K562 (cell line): ENCODE measurements around the gene SFSWAP. TPM values are rescaled to one million over a fixed set of nuclear protein-coding genes. Genes with fewer than 3 reads are reported as not detected.

ENCODE experiments used
- CXXC5 ChIP-seq: fragments of 250-450 bp; sonication (Bioruptor Pico); IDR thresholded peaks from 2 replicates; pipeline ENCODE4 v1.8.0; 2022; ENCODE audit warnings: inconsistent platforms, mild to moderate bottlenecking, moderate library complexity
- EZH2 ChIP-seq: IDR thresholded peaks from 2 replicates; pipeline ENCODE4 v1.6.1; 2012; ENCODE audit warnings: low read depth, mild to moderate bottlenecking, inconsistent platforms, low read length, borderline replicate concordance
- FOXP4 ChIP-seq: sonication (generic); formaldehyde crosslinking; IDR thresholded peaks from 2 replicates; pipeline ENCODE4 v1.8.0; 2022; ENCODE audit warnings: mild to moderate bottlenecking, missing genetic modification reagents, borderline replicate concordance
- HMGN3 ChIP-seq: IDR thresholded peaks from 2 replicates; pipeline ENCODE4 v1.6.1; 2011; ENCODE audit warnings: borderline replicate concordance, low read depth, mild to moderate bottlenecking, mixed read lengths, low read length; ENCODE audit not compliant: insufficient read length; ENCODE audit errors: extremely low read depth
- L3MBTL2 ChIP-seq: fragments of 450-650 bp; IDR thresholded peaks from 2 replicates; pipeline ENCODE4 v1.6.1; 2016; ENCODE audit warnings: mild to moderate bottlenecking, moderate library complexity
- SAFB ChIP-seq: fragments of 200-400 bp; formaldehyde crosslinking; IDR thresholded peaks from 2 replicates; pipeline ENCODE4 v1.6.1; 2017; ENCODE audit warnings: low read depth, low read length, borderline replicate concordance
- SMAD4 ChIP-seq: fragments of 250-450 bp; sonication (Bioruptor Pico); conservative IDR thresholded peaks from 2 replicates; pipeline ENCODE4 v1.8.0; 2021; ENCODE audit warnings: inconsistent platforms, mild to moderate bottlenecking, moderate library complexity
- ZNF140 ChIP-seq: fragments of 250-450 bp; sonication (Bioruptor Pico); IDR thresholded peaks from 2 replicates; pipeline ENCODE4 v1.8.0; 2021; ENCODE audit warnings: moderate library complexity, mild to moderate bottlenecking, inconsistent platforms
- polyA plus RNA-seq, 8 experiments: library from polyadenylated mRNA; depleted of rRNA in 4 of 8; stranded (reverse) in 5 of 8; unstranded in 3 of 8; fragments of >200 nt; fragmentation: Nextera tagmentation in 2 of 8; fragmentation: Illumina TruSeq in 1 of 8; extraction: Ambion mirVana in 2 of 8; extraction: Trizol in 1 of 8; gene quantifications; 2 replicates each; pipeline versions ENCODE4 v1.2.1 to v1.2.3, GENCODE V29; 2011 to 2014; ENCODE audit warnings: inconsistent platforms in 1 of 8, missing spikeins in 1 of 8
- total RNA-seq, 7 experiments: library from RNA; depleted of rRNA in 6 of 7; stranded (reverse); fragments of >200 nt in 6 of 7; fragmentation: Illumina TruSeq in 2 of 7; extraction: Trizol in 2 of 7; gene quantifications; 2 replicates each; pipeline versions ENCODE4 v1.2.1 to v1.2.3, GENCODE V29; 2011 to 2021; ENCODE audit warnings: low replicate concordance in 1 of 7
- TF ChIP-seq, protein P1 (sequence below), 2 experiments: IDR thresholded peaks; 2 replicates each; pipeline ENCODE4 v1.6.1; 2011; ENCODE audit warnings: borderline replicate concordance in 1 of 2, control low read depth in 1 of 2, low read depth in 1 of 2, low read length in 1 of 2, mild to moderate bottlenecking in 1 of 2, mixed read lengths in 1 of 2, moderate library complexity in 1 of 2; ENCODE audit not compliant: insufficient read depth in 1 of 2, insufficient read length in 1 of 2, poor library complexity in 1 of 2, severe bottlenecking in 1 of 2; ENCODE audit errors: extremely low read depth in 1 of 2
- TF ChIP-seq, protein P2 (sequence below): conservative IDR thresholded peaks from 2 replicates; pipeline ENCODE4 v1.6.1; 2011; ENCODE audit warnings: low read depth, mild to moderate bottlenecking, low read length; ENCODE audit not compliant: control insufficient read depth
- TF ChIP-seq, protein P3 (sequence below): sonication (generic); formaldehyde crosslinking; IDR thresholded peaks from 2 replicates; pipeline ENCODE4 v1.4.0; 2020; ENCODE audit warnings: mild to moderate bottlenecking, missing genetic modification reagents
- TF ChIP-seq, protein P4 (sequence below): IDR thresholded peaks from 2 replicates; pipeline ENCODE4 v1.6.1; 2011; ENCODE audit warnings: borderline replicate concordance, low read depth, mild to moderate bottlenecking, moderate library complexity, low read length; ENCODE audit not compliant: insufficient read depth, poor library complexity, severe bottlenecking
- TF ChIP-seq, protein P5 (sequence below): fragments of 250-450 bp; sonication (Bioruptor Pico); IDR thresholded peaks from 2 replicates; pipeline ENCODE4 v1.5.1; 2021; ENCODE audit warnings: mild to moderate bottlenecking

SFSWAP gene
- total and polyA plus RNA-seq, 9 of the 15 experiments (the other 6 are each of a cell fraction or from before 2014, with no cell fraction given): 2.4 to 60.4 (median 32.6) TPM

GRCh38 chr12:131830335-131830913 is 119.5 kb downstream of the SFSWAP start (continued):
- TF ChIP-seq, protein P1, sequence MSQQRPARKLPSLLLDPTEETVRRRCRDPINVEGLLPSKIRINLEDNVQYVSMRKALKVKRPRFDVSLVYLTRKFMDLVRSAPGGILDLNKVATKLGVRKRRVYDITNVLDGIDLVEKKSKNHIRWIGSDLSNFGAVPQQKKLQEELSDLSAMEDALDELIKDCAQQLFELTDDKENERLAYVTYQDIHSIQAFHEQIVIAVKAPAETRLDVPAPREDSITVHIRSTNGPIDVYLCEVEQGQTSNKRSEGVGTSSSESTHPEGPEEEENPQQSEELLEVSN (IDR thresholded peaks at IDR 0.05; ENCODE audit: borderline replicate concordance in 1 of 2, extremely low read depth in 1 of 2, insufficient read depth in 1 of 2, insufficient read length in 1 of 2, low read depth in 1 of 2, low read length in 1 of 2, poor library complexity in 1 of 2, severe bottlenecking in 1 of 2): peak; percentile 7 to 67
- TF ChIP-seq, protein P2, sequence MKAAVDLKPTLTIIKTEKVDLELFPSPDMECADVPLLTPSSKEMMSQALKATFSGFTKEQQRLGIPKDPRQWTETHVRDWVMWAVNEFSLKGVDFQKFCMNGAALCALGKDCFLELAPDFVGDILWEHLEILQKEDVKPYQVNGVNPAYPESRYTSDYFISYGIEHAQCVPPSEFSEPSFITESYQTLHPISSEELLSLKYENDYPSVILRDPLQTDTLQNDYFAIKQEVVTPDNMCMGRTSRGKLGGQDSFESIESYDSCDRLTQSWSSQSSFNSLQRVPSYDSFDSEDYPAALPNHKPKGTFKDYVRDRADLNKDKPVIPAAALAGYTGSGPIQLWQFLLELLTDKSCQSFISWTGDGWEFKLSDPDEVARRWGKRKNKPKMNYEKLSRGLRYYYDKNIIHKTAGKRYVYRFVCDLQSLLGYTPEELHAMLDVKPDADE: 0 out of 2 replicates have a peak, but pooled peaks have one; percentile 29
- TF ChIP-seq L3MBTL2 (peak; percentile 44), HMGN3 (peak; percentile 39), ZNF140 (CRISPR knock-in tag) (no peak), CXXC5 (CRISPR knock-in tag) (peak; percentile 72), SMAD4 (0 out of 2 replicates have a peak, but pooled peaks have one; percentile 45), FOXP4 (CRISPR knock-in tag) (peak; percentile 45; the same call in 1 of the 2 replicates), SAFB (0 out of 2 replicates have a peak, but pooled peaks have one; percentile 53), EZH2 (no peak)
- TF ChIP-seq, protein P3, sequence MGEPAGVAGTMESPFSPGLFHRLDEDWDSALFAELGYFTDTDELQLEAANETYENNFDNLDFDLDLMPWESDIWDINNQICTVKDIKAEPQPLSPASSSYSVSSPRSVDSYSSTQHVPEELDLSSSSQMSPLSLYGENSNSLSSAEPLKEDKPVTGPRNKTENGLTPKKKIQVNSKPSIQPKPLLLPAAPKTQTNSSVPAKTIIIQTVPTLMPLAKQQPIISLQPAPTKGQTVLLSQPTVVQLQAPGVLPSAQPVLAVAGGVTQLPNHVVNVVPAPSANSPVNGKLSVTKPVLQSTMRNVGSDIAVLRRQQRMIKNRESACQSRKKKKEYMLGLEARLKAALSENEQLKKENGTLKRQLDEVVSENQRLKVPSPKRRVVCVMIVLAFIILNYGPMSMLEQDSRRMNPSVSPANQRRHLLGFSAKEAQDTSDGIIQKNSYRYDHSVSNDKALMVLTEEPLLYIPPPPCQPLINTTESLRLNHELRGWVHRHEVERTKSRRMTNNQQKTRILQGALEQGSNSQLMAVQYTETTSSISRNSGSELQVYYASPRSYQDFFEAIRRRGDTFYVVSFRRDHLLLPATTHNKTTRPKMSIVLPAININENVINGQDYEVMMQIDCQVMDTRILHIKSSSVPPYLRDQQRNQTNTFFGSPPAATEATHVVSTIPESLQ (CRISPR knock-in tag): 0 out of 2 replicates have a peak, but pooled peaks have one; percentile 31
- TF ChIP-seq, protein P4, sequence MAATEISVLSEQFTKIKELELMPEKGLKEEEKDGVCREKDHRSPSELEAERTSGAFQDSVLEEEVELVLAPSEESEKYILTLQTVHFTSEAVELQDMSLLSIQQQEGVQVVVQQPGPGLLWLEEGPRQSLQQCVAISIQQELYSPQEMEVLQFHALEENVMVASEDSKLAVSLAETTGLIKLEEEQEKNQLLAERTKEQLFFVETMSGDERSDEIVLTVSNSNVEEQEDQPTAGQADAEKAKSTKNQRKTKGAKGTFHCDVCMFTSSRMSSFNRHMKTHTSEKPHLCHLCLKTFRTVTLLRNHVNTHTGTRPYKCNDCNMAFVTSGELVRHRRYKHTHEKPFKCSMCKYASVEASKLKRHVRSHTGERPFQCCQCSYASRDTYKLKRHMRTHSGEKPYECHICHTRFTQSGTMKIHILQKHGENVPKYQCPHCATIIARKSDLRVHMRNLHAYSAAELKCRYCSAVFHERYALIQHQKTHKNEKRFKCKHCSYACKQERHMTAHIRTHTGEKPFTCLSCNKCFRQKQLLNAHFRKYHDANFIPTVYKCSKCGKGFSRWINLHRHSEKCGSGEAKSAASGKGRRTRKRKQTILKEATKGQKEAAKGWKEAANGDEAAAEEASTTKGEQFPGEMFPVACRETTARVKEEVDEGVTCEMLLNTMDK: peak; percentile 51
- TF ChIP-seq, protein P5, sequence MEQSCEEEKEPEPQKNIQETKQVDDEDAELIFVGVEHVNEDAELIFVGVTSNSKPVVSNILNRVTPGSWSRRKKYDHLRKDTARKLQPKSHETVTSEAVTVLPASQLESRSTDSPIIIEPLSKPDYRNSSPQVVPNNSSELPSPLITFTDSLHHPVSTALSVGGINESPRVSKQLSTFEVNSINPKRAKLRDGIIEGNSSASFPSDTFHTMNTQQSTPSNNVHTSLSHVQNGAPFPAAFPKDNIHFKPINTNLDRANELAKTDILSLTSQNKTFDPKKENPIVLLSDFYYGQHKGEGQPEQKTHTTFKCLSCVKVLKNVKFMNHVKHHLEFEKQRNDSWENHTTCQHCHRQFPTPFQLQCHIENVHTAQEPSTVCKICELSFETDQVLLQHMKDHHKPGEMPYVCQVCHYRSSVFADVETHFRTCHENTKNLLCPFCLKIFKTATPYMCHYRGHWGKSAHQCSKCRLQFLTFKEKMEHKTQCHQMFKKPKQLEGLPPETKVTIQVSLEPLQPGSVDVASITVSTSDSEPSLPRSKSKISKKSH (CRISPR knock-in tag): no peak
